Measurements from ENCODE around the gene FAM174C.
"Not testable (repeated sequence)": the region's sequence is repeated elsewhere in the genome, so short reads cannot be mapped to it uniquely, and the experiment has no call there.

The FAM174C gene

GRCh38 chr19:1307320-1307719 is 32.0 kb downstream of the FAM174C start:
- no peak for DNase-seq

DNA sequence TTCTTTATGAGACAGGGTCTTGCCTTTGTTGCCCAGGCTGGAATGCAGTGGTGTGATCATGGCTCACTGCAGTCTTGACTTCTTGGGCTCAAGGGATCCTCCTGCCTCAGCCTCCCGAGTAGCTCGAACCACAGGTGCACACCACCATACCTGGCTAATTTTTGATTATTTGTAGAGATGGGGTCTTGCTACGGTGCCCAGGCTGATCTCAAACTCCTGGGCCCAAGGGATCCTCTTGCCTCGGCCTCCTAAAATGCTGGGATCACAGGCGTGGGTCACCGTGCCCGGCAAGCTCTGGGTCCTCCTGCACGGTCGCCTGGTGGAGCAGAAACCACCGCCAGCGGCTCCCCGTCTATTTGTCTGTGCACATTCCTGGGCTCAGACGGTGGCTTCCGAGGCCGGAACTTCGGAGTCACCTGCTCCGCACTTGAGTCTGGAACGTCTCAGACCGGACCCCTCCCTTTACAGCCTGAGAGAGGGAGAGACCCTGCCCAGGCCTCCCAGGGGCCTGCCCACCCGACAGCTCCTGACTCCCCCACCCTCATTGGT is 32.5 kb downstream of the FAM174C start:
- DNase-seq: no peak

GRCh38 chr19:1308718-1309117 is 33.4 kb downstream of the FAM174C start:
- no peak for DNase-seq

DNA sequence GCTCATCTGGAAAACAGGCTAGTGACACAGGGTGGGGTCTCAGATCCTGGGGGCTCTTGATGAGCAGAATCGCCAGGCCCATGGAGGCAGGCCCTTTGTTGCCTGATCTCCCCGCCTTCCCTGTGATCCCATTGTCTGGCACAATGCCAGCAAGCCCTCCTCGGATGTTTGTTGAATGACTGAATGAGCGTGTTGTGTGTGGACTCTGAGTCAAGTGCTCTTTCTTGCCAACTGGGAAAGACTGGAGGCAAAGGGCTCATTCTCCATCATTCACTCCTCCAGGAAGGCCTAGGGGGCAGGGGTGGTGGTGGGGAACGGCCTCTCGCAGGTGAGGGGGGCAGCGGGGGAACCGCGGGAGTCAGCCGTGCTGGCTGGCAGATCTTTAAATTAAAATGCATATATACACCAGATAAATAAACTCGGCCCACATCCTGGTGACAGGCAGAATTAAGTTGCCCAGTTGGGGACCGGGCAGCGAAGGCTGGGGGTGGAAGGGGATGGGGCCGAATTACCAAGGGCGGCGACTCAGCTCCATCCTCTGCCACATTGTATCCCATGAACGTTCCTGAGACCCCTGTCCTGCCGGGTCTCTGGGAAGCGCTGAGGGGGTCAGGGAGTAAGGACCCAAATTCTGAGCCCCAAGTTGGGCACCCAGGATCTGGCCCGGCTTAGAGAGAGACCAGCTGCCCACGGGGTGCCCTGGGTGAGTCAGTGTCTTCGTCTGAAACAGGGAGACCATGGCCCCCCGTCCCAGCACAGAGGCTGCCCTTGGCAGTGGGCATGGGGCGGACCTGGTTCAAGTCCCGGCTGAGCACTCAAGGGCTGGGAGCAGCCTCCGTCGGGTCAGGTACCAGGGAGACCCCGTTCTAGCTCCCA is 34.9 kb downstream of the FAM174C start:
- no peak for DNase-seq

- no peak for DNase-seq
Measured at GRCh38 chr19:1310853-1311180, 35.5 kb downstream of the FAM174C start.

- no peak for DNase-seq
Measured at GRCh38 chr19:1311543-1312091, 36.3 kb downstream of the FAM174C start.

DNA sequence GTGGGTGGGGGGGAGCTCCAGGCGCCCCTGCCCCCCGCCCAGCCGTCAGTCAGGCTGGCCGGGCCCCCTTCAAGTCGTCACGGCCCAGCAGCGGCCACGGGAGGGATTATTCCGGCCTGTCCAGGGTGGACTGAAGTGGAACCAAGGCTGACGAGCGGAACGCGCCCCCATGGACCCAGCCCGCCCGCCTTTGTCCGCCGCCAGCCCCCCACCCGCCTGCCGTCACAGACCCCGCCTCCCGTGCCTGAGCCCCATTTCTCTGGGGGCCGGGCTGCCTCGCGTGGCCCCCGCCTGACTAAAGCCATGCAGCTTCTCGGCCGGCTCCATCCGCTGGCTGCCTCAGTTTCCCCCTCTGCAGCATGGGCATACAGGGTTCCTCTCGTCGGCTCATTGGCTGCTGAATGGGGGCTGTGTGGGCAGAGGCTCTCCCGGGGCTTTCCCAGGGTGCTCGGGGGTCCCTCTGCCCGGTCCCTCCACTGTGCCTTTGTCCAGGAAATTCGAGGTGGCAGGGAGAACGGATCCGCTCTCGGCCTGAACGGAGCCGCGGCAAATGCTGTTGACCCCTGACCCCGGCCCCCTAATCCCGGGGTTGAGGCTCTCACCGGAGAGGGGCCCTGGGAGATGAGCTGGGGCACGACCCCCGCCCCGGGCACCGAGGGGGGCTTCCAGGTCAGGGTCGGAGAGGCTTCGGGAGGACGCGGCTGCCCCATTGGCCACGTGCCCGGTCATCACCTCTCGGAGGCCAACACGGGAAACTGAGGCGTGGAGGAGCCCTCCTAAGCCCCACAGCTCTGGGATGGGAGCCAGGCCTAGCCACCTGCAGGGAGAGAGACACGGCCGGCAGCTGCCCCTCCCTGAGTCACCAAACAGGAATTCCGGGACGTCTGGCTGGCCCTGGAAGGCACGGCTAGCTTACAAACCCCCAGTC is 37.7 kb downstream of the FAM174C start:
- no peak for DNase-seq

- no peak for DNase-seq
Measured at GRCh38 chr19:1313695-1314613, 38.6 kb downstream of the FAM174C start.

GRCh38 chr19:1315470-1316166 is 40.3 kb downstream of the FAM174C start:
- DNase-seq: peak; percentile 70

GRCh38 chr19:1316466-1316865 is 41.1 kb downstream of the FAM174C start:
- DNase-seq: no peak

GRCh38 chr19:1317274-1318003 is 42.1 kb downstream of the FAM174C start:
- DNase-seq: no peak

GRCh38 chr19:1318678-1319471 is 43.5 kb downstream of the FAM174C start:
- peak; percentile 25 for DNase-seq

DNA sequence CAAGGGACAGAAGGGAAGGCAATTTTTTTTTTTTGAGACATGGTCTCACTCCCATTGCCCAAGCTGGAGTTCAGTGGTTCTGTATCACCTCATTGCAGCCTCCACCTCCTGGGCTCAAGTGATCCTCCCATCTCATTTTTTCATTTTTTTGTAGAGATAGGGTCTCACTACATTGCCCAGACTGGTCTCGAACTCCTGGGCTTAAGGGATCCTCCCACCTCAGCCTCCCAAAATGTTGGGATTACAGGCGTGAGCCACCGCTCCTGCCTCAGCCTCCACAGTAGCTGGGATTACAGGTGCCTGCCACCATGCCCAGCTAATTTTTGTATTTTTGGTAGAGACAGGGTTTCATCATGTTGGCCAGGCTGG is 44.9 kb downstream of the FAM174C start:
- DNase-seq: not testable (repeated sequence)

- no peak for DNase-seq
Measured at GRCh38 chr19:1321539-1321938, 46.2 kb downstream of the FAM174C start.

- no peak for DNase-seq
Measured at GRCh38 chr19:1322198-1322981, 47.1 kb downstream of the FAM174C start.

DNA sequence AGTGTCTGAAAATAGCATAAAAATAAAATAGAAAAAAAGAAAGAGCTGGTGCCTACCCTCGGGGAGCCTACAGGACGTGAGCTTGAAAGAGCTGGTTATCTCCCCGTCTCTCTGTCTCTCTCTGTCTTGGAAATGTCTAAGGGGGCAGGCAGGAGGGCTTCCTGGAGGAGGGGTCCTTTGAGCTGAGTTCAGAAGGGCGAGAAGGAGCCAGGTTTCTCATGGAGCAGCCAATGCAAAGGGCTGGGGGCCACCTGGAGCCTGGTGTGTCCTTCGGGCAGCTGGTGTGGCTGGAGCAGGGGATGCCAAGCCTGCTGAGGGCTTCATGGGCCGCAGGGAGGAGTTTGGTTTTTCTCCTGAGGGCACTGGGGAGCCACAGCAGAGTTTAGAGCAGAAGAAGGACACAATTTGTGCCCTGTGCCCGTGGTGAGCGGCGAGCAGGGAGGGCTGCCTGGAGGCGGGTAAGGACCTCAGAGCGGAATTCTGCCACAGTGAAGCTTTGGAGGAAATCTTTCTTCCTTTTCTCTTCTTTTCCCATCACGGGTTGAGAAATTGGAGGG is 49.0 kb downstream of the FAM174C start:
- DNase-seq: no peak

GRCh38 chr19:1324806-1325567 is 49.7 kb downstream of the FAM174C start:
- DNase-seq: peak; percentile 86
